ENCODE results near the gene TWIST1.
A peak's percentile ranks its signal among the peaks of the same experiment; 100 is the strongest.

The TWIST1 gene

GRCh38 chr7:19097165-19098055 is 20.0 kb downstream of the TWIST1 start:
- no peak for DNase-seq (ENCODE audit: low read depth, low spot score)

- no peak for DNase-seq (ENCODE audit: low read depth, low spot score)
These were observed 22.0 kb downstream of the TWIST1 start for GRCh38 chr7:19095353-19095860.

GRCh38 chr7:19094598-19095352 is 22.7 kb downstream of the TWIST1 start:
- DNase-seq (ENCODE audit: low read depth, low spot score) = no peak

- no peak for DNase-seq (ENCODE audit: low read depth, low spot score)
These were observed 23.3 kb downstream of the TWIST1 start for GRCh38 chr7:19094138-19094537.

- no peak for DNase-seq (ENCODE audit: low read depth, low spot score)
These were observed 25.8 kb downstream of the TWIST1 start for GRCh38 chr7:19091550-19092200.

- no peak for DNase-seq (ENCODE audit: low read depth, low spot score)
These were observed 26.9 kb downstream of the TWIST1 start for GRCh38 chr7:19090526-19090925.

- no peak for DNase-seq (ENCODE audit: low read depth, low spot score)
These were observed 27.6 kb downstream of the TWIST1 start for GRCh38 chr7:19089797-19090196.

- DNase-seq (ENCODE audit: low read depth, low spot score) = no peak
These were observed 28.1 kb downstream of the TWIST1 start for GRCh38 chr7:19089378-19089777.

GRCh38 chr7:19080093-19080492 is 37.3 kb downstream of the TWIST1 start:
- DNase-seq (ENCODE audit: low read depth, low spot score) = peak; percentile 79

GRCh38 chr7:19079066-19079465 is 38.4 kb downstream of the TWIST1 start:
- DNase-seq (ENCODE audit: low read depth, low spot score) = no peak

GRCh38 chr7:19069842-19070241 is 47.6 kb downstream of the TWIST1 start:
- DNase-seq (ENCODE audit: low read depth, low spot score) = peak; percentile 18

- DNase-seq (ENCODE audit: low read depth, low spot score) = no peak
These were observed 51.3 kb downstream of the TWIST1 start for GRCh38 chr7:19066170-19066569.
